Hematopoietic multipotent progenitor cell treated with erythropoietin and hydrocortisone succinate and interleukin-3 and kit ligand, for 6 days (in vitro differentiated cells): ENCODE data around the gene RTL9.

Experiments used
- DNase-seq: peaks from one replicate; pipeline ENCODE4 v3.0.0-alpha.2; 2015

Gene RTL9

DNA sequence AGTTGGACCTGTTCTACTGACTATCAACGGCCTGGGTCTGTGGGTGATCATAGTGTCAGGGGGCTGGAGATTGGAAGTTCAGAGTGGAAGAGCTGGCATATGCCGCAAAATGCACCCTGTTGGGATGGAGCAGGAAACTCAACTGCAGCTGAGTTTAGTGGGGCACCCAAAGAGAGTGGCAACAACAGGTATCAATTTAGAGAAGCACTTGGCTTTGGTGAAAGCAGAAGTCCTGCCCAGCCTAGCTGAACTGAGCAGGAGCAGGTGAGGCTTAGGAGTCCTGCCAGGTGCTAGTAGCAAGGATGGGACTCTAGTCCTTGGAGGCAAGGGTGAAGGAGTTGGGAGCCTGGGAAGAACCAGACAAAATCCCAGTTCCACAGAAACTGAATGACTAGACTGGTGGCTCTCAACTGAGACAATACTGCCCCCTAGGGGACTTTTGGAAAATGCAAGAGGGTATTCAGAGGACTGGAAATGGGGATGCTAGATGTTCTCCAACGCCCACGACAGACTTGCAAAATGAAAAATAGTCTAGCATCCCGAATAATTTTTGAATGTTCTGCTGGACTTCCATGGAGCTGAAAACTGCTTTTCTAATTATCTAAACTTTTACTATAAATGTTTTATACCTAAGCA lies 49.4 kb downstream of the RTL9 start:
- DNase-seq, result peak; percentile 81
